Measurements from ENCODE around the gene BMP3. TPM values are rescaled to one million over a fixed set of nuclear protein-coding genes. Genes with fewer than 3 reads are reported as not detected.

The BMP3 gene
- under 1 TPM; 0.11 to 0.13 TPM for total RNA-seq
- polyA plus RNA-seq (2013, experiment 1 of 2), result 0.07 TPM
- polyA plus RNA-seq (2013, experiment 2 of 2), result 0.08 TPM
- long read RNA-seq, experiment 1, result 0 reads
- long read RNA-seq, experiment 2, result 0 reads
- long read RNA-seq, experiment 3, partial matches to known transcripts, result 1 of 1 reads
- long read RNA-seq, experiment 3, other reads (novel, unspliced or antisense), result 0 of 1 reads
- long read RNA-seq, experiment 4, result 0 reads

GRCh38 chr4:81030061-81030980 is at the start of gene BMP3:
TSS of gene BMP3 (plus strand) at chr4:81030708. CDS start at chr4:81031285, 577 bp downstream.
- Histone ChIP-seq H3K36me3 (ENCODE audit: control insufficient read depth, insufficient read depth, low read length) (no peaks in the 10 kb centered on the region), H3K9ac (ENCODE audit: extremely low read depth, low read length, poor library complexity, severe bottlenecking) (no peak within 1 kb of the TSS), H3K9me3 (ENCODE audit: control insufficient read depth, low read length) (no peaks in the 10 kb centered on the region), H3K27ac (ENCODE audit: low read depth, low read length) (no peak within 1 kb of the TSS), H3K4me1 (ENCODE audit: control insufficient read depth, insufficient read depth, low read length) (no peaks in the 10 kb centered on the region), H3K4me3 (ENCODE audit: low read length) (peak within 1 kb of the TSS; percentile 82), H3K27me3 (ENCODE audit: control insufficient read depth, insufficient read depth, low read length, poor library complexity, severe bottlenecking) (peaks cover 98% of the 10 kb centered on the region)
- peaks cover 93% of the 10 kb centered on the region for H3K27me3 Mint-ChIP-seq (ENCODE audit: insufficient read depth)
- no peak for TF ChIP-seq CTCF (conservative IDR thresholded peaks at IDR 0.05)
- H3K36me3 Mint-ChIP-seq (ENCODE audit: low read depth), result no peaks in the 10 kb centered on the region
- no peaks in the 10 kb centered on the region for H3K9me3 Mint-ChIP-seq
- WGBS, 2 experiments (ENCODE audit: insufficient coverage in 1 of 2, insufficient read length in 1 of 2), result 7 to 8% methylated on average over 24 to 41 of the region's 43 CpGs
- peaks cover 25% of the 10 kb centered on the region for H3K4me1 Mint-ChIP-seq
- H3K4me3 Mint-ChIP-seq, result peak within 1 kb of the TSS; percentile 72
- DNase-seq, result peak; percentile 78
- H3K27ac Mint-ChIP-seq, result peak within 1 kb of the TSS; percentile 17

- H3K9ac ChIP-seq (ENCODE audit: extremely low read depth, low read length, poor library complexity, severe bottlenecking), result no peak overlapping the region
- no peak for TF ChIP-seq CTCF (conservative IDR thresholded peaks at IDR 0.05)
- Mint-ChIP-seq H3K27ac (no peak overlapping the region), H3K36me3 (ENCODE audit: low read depth) (no peaks in the 10 kb centered on the region), H3K4me1 (no peaks in the 10 kb centered on the region), H3K27me3 (ENCODE audit: insufficient read depth) (no peaks in the 10 kb centered on the region), H3K9me3 (no peaks in the 10 kb centered on the region), H3K4me3 (no peak overlapping the region)
- no peaks in the 10 kb centered on the region for H3K36me3 ChIP-seq (ENCODE audit: control insufficient read depth, insufficient read depth, low read length)
- DNase-seq, result no peak
- no peaks in the 10 kb centered on the region for H3K4me1 ChIP-seq (ENCODE audit: control insufficient read depth, insufficient read depth, low read length)
- no peak overlapping the region for H3K27ac ChIP-seq (ENCODE audit: low read depth, low read length)
- H3K9me3 ChIP-seq (ENCODE audit: control insufficient read depth, low read length), result no peaks in the 10 kb centered on the region
- H3K27me3 ChIP-seq (ENCODE audit: control insufficient read depth, insufficient read depth, low read length, poor library complexity, severe bottlenecking), result no peaks in the 10 kb centered on the region
- no peak overlapping the region for H3K4me3 ChIP-seq (ENCODE audit: low read length)
These were observed 44.5 kb upstream of the BMP3 start for GRCh38 chr4:80986011-80986410.

- no peak overlapping the region for H3K4me3 Mint-ChIP-seq
- Histone ChIP-seq H3K9ac (ENCODE audit: extremely low read depth, low read length, poor library complexity, severe bottlenecking) (no peak overlapping the region), H3K4me1 (ENCODE audit: control insufficient read depth, insufficient read depth, low read length) (no peaks in the 10 kb centered on the region), H3K9me3 (ENCODE audit: control insufficient read depth, low read length) (no peaks in the 10 kb centered on the region), H3K36me3 (ENCODE audit: control insufficient read depth, insufficient read depth, low read length) (no peaks in the 10 kb centered on the region), H3K27me3 (ENCODE audit: control insufficient read depth, insufficient read depth, low read length, poor library complexity, severe bottlenecking) (no peaks in the 10 kb centered on the region), H3K4me3 (ENCODE audit: low read length) (no peak overlapping the region), H3K27ac (ENCODE audit: low read depth, low read length) (no peak overlapping the region)
- H3K36me3 Mint-ChIP-seq (ENCODE audit: low read depth), result no peaks in the 10 kb centered on the region
- H3K4me1 Mint-ChIP-seq, result no peaks in the 10 kb centered on the region
- no peak overlapping the region for H3K27ac Mint-ChIP-seq
- DNase-seq, result peak; percentile 53
- no peaks in the 10 kb centered on the region for H3K9me3 Mint-ChIP-seq
- TF ChIP-seq CTCF (conservative IDR thresholded peaks at IDR 0.05), result peak; percentile 83
- 21 to 27% methylated on average over 2 of the region's 2 CpGs for WGBS, 2 experiments (ENCODE audit: insufficient coverage in 1 of 2, insufficient read length in 1 of 2)
- no peaks in the 10 kb centered on the region for H3K27me3 Mint-ChIP-seq (ENCODE audit: insufficient read depth)
These were observed 40.5 kb upstream of the BMP3 start for GRCh38 chr4:80989921-80990544.

Data from endodermal cell (in vitro differentiated cells).